ENCODE results near the gene MKS1.
A peak's percentile ranks its signal among the peaks of the same experiment; 100 is the strongest.

Gene MKS1

DNA sequence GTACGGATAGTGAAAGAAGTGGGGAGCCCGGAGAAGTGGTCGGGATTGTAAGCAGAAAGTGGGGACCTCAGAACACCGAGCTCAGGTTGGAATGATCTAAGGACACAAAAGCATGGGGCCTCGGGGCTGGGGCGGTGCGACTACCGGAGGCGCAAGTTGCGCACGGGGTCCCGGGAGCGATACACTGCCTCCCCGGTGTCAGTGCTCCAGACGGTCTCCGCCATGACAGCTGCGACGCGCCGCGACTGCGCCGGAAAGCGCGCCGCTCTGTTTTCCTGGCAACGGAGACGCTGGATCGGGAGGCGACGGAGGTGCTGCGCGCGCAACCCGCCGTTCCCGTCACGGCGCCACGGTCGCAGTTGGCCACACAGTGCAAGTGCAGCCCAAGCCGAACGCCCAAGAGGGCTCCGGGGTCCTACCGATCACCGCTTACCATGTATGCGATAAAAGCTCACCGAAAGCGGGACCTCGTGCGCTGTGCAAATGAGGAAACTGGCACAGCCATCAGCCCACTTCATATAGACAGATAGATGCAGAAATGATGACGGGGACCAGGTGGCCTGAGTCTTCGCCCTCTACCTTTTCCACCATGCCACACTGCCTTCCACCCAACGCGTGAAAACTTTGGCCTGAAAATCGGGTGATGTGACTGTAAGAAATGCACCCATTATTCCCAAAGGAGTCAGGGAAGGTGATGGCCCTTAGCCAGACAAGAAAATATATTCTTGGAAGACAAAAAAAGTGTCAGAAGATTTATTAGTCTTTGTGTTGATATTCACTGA, at the start of gene MKS1:
MKS1 (minus strand) TSS at position 249 of the 782 bp plus-strand sequence; CDS start at position 224, 25 bp downstream.
- peak; percentile 95 for DNase-seq

DNA sequence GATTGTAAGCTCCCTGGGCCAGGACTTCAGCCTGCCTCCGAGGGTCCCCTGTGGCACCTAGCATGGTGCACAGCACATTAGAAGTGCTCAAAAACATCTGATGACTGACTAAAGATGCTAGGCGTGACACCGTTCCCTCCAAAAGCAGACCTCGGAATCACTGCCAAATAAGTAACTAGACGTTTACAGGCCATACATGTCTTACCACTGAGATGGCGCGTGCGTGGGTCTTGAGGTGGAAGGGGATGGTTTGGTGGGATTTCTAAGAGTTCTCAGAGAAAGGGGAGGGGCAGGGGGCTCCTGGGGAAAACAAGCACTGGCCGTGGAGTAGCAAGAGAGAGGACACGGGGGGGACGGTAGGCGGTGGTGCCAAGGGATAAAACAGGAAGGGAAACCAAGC, 49.3 kb upstream of the MKS1 start:
- DNase-seq, result no peak

- DNase-seq, result no peak
These were observed 48.6 kb upstream of the MKS1 start for GRCh38 chr17:58267347-58268324.

DNA sequence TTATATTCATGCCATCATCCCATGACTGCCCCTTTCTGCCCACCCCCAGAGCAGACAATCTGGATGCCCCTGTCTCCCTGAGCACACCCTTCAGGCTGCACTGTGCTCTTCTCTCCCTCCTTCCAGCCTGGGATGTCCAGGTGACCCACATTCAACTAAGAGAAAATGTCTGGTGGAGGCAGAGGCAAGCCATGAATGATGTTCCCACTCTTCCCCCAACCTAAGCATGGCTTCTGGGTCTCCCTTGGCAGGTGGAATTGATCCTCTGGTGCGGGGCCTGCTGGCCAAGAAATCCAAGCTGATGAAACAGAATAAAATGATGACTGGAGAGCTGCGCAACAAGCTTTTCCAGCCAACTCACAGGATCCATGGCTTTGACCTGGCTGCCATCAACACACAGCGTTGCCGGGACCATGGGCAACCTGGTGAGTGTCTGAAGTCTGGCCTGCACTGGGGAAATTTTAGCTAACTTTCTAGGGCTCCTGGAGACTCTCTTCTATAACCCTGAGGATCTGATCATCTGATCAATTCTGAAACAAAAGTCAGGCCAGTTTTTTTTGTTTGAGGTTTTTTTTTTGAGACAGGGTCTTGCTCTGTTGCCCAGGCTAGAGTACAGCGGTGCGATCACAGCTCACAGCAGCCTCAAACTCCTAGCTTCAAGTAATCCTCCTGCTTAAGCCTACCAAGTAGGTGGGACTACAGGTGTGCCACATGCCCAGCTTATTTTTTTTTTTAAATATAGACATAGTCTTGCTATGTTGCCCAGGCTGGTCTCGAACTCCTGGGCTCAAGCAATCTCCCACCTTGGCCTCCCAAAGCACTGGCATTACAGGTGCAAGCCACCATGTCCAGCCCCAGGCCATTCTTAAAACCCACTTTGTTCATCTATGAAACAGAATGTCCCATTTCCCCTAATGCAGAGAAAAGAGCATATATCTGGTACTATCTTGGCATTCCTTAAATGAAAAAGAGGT, 47.1 kb upstream of the MKS1 start:
- DNase-seq, result no peak

DNA sequence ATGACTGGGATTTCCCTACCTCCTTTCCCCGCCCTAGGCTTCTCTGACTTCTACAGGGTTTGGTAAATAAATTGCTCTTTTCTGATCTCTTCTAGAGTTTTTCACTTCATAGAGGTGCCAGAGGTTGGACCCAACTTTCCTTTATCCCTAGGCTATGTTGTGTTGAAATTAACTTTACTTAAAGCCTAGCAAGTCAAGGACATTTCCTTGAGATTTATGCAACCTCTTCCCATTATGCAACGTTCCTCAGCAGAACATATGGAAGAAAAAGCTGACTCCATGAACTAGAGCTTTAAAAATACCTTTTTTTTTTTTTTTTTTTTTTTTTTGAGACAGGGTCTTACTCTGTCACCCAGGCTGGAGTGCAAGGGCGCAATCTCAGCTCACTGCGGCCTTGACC, 46.2 kb upstream of the MKS1 start:
- no peak for DNase-seq

- DNase-seq, result no peak
These were observed 45.5 kb upstream of the MKS1 start for GRCh38 chr17:58264407-58265103.

- DNase-seq, result no peak
These were observed 44.7 kb upstream of the MKS1 start for GRCh38 chr17:58263773-58264172.

DNA sequence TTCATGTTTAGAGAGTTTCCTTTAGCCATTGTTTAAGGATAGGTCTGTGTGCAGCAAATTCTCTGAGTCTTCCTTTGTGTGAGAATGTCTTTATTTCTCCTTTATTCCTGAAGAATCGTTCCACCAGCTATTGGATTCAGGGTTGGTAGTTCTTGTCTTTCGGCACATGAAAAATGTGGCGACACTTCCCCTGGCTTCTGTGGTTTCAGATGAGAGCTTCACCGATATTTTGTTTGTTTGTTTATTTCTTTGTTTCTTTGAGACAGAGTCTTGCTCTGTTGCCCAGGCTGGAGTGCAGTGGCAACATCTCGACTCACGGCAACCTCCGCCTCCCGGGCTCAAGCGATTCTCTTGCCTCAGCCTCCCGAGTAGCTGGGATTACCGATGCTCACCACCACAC, 43.1 kb upstream of the MKS1 start:
- no peak for DNase-seq

DNA sequence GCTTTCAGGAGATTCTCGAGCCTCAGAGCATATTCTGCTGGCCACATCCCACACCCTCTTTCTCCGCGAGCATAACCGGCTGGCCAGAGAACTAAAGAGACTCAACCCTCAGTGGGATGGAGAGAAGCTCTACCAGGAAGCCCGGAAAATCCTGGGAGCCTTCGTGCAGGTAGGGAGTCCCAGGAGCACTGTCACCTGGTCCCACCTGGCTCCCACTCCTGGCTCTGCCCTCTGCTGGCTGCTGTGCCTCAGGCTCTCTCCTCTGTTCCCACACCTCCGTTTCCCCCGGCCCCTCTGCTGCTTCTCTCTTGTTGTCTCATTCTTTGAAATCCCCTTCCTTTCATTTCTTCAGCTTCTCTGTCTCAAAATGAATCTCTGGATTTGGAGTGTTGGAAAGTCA, 35.7 kb upstream of the MKS1 start:
- DNase-seq, result no peak

GRCh38 chr17:58253082-58253481, 34.0 kb upstream of the MKS1 start:
- DNase-seq, result no peak

DNA sequence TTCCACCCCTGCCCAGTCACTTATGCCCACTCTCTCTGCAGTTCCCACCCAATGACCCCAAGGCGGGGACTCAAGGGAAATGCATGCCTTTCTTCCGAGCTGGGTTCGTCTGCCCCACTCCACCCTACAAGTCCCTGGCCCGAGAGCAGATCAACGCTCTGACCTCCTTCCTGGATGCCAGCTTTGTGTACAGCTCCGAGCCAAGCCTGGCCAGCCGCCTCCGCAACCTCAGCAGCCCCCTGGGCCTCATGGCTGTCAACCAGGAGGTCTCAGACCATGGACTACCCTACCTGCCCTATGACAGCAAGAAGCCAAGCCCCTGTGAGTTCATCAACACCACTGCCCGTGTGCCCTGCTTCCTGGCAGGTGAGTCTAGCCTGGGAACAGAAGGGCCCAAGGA, 33.1 kb upstream of the MKS1 start:
- no peak for DNase-seq

GRCh38 chr17:58250344-58251011, 31.4 kb upstream of the MKS1 start:
- no peak for DNase-seq

DNA sequence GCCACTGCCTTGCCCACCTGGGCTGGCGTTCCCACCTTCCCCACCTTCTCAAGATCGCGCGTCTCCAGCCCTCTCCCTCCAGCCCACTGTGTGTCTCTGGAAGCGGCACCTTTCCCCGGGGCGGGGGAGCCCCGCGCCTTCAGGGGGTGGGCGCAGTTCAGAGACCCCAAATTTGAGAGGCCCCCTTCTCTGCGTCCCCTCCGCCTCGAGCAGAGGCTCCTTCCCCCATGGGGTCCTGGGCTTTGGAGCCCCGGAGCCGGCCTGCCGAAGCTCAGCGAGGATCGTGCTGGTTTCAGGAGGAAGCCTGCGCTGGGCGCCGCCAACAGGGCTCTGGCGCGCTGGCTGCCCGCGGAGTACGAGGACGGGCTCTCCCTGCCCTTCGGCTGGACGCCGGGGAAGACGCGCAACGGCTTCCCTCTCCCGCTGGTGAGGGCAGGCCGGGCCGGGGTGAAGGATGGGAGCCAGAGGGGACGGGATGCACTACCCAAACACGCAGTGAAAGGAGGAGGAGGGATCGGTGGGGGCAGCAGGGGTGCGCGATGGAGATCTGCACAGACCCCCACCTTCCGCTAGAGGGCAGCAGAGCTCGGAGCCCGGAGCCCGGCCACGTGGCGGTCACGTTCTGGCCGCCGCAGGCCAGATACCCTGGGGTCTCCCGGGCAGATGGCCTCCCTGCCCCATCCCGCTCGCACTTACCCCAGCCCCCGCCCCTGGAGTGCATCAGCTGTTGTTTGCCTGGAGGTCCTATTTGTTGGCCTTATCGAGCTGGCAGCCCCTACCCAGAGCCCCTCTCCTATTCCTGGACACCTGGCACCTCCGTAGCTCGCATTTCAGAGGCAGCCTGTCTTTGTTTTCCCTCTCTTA, 30.4 kb upstream of the MKS1 start:
- DNase-seq, result peak; percentile 83

DNA sequence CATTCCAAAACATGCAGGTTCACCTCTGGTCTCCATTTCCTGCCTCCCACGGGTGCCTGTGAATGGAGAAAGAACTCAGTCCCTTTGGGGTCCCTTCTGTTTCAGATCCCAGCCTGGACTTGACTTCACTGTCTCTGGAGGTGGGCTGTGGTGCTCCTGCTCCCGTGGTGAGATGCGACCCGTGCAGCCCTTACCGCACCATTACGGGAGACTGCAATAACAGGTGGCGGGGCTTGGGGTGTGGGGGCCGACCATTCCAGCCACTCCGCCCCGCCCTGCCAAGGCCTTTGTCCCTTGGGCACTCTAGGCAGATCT, 29.9 kb upstream of the MKS1 start:
- DNase-seq, result no peak

- DNase-seq, result no peak
These were observed 28.7 kb upstream of the MKS1 start for GRCh38 chr17:58247511-58248363.

GRCh38 chr17:58246781-58247180, 27.7 kb upstream of the MKS1 start:
- no peak for DNase-seq

GRCh38 chr17:58246104-58246740, 27.2 kb upstream of the MKS1 start:
- DNase-seq, result no peak

GRCh38 chr17:58245428-58246103, 26.5 kb upstream of the MKS1 start:
- no peak for DNase-seq

DNA sequence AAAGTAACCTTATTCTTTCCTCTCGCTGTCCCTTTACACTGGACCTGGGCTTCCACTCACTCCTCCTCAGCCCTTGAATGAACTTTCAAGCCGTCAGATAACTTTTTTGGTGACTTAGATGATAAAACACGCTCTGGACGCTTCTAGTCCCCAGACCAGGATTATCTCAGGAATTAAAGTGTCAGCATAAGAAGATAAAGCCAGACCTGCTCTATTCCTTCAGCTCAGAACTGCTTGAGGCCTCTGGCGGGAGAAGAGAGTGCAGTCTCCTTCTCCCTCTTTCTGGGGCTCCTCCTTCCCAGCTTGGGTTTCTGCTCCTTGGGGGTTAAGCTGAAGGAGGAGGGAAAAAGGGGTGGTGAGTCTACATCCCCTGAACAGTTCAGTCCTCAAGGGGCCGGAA, 25.9 kb upstream of the MKS1 start:
- no peak for DNase-seq
